Esophagus squamous epithelium (tissue), 5 donors: ENCODE results near the gene COL8A2. TPM values are rescaled to one million over a fixed set of nuclear protein-coding genes. Genes with fewer than 3 reads are reported as not detected.

Experiments
- DNase-seq: peaks from one replicate; lab custom pipeline; 2025; lab: John Stamatoyannopoulos, UW
- H3K27ac ChIP-seq, 4 donors: fragments of 200-600 bp; sonication (generic); one replicate each; pipeline ENCODE4 v1.5.1; 2016 to 2019; ENCODE audit warnings: mild to moderate bottlenecking in 1 of 4
- H3K27me3 ChIP-seq, 4 donors: fragments of 200-600 bp; sonication (generic); 1 replicate in 3 of 4; 2 replicates in 1 of 4; pipeline versions ENCODE4 v1.5.1 to v1.6.0; 2017 to 2021; ENCODE audit warnings: antibody characterized with exemption in 1 of 4
- H3K36me3 ChIP-seq, 3 donors: fragments of 200-600 bp; sonication (generic); one replicate each; pipeline ENCODE4 v1.5.1; 2016 to 2019
- H3K4me1 ChIP-seq, 3 donors: fragments of 200-600 bp; sonication (generic); one replicate each; pipeline ENCODE4 v1.5.1; 2017 to 2019
- H3K4me3 ChIP-seq, 4 donors: fragments of 200-600 bp; sonication (generic); 1 replicate in 3 of 4; 2 replicates in 1 of 4; pipeline ENCODE4 v1.5.1; 2016 to 2019; ENCODE audit warnings: mild to moderate bottlenecking in 2 of 4, moderate library complexity in 1 of 4
- H3K9me3 ChIP-seq, 3 donors: fragments of 200-600 bp; sonication (generic); one replicate each; pipeline ENCODE4 v1.5.1; 2016 to 2019
- POLR2A ChIP-seq, 4 donors: fragments of 450-650 bp; IDR thresholded peaks; one replicate each; pipeline ENCODE4 v1.6.1; 2017; ENCODE audit warnings: antibody characterized with exemption in 4 of 4, mild to moderate bottlenecking in 4 of 4, moderate library complexity in 3 of 4
- WGBS, 2 donors: methylation state at CpG; one replicate each; pipeline ENCODE4 v1.1.5; 2018; 5-methylcytosine and 5-hydroxymethylcytosine counted together
- intact Hi-C: fragments of 100-400 bp; cut with DNase I; formaldehyde crosslinking; loops from one replicate; pipeline ENCODE4 v1.15.0; 2022
- total RNA-seq, 4 donors: library from RNA; depleted of rRNA; stranded (reverse); fragments of >200 nt; gene quantifications; one replicate each; pipeline ENCODE4 v1.1.0, GENCODE V29; 2016
- TF ChIP-seq, protein P1 (sequence below), 6 experiments: fragments of 450-650 bp in 4 of 6; fragments of 200-600 bp in 2 of 6; sonication (generic) in 2 of 6; IDR thresholded peaks; one replicate each; pipeline ENCODE4 v1.5.1; 2016 to 2019; ENCODE audit warnings: antibody characterized with exemption in 6 of 6, mild to moderate bottlenecking in 4 of 6, moderate library complexity in 4 of 6
- donor health status: DM: yes; HTN: yes; CAD: no.

Gene COL8A2
- total RNA-seq, 4 donors from 2014 or later = 4.0 to 7.4 (median 5.1) TPM

GRCh38 chr1:36170643-36171412, 45.8 kb upstream of the COL8A2 start:
- H3K27me3 ChIP-seq = no peaks in the 10 kb centered on the region
- H3K27ac ChIP-seq = peak overlapping the region; percentile 67 to 78 (median 77)
- no peak overlapping the region for H3K4me3 ChIP-seq
- WGBS, 2 donors = 55 to 84% methylated on average over 2 to 6 of the region's 12 CpGs
- intact Hi-C loops = no loop called here
- TF ChIP-seq POLR2A (IDR thresholded peaks at IDR 0.05) = no peak
- TF ChIP-seq, protein P1, sequence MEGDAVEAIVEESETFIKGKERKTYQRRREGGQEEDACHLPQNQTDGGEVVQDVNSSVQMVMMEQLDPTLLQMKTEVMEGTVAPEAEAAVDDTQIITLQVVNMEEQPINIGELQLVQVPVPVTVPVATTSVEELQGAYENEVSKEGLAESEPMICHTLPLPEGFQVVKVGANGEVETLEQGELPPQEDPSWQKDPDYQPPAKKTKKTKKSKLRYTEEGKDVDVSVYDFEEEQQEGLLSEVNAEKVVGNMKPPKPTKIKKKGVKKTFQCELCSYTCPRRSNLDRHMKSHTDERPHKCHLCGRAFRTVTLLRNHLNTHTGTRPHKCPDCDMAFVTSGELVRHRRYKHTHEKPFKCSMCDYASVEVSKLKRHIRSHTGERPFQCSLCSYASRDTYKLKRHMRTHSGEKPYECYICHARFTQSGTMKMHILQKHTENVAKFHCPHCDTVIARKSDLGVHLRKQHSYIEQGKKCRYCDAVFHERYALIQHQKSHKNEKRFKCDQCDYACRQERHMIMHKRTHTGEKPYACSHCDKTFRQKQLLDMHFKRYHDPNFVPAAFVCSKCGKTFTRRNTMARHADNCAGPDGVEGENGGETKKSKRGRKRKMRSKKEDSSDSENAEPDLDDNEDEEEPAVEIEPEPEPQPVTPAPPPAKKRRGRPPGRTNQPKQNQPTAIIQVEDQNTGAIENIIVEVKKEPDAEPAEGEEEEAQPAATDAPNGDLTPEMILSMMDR (IDR thresholded peaks at IDR 0.05) = no peak
- peaks cover 28 to 99% (median 66%) of the 10 kb centered on the region in 3 donors for H3K4me1 ChIP-seq
- no peaks in the 10 kb centered on the region for H3K9me3 ChIP-seq
- H3K36me3 ChIP-seq = peaks cover 34 to 79% (median 40%) of the 10 kb centered on the region in 3 donors
- no peak for DNase-seq

DNA sequence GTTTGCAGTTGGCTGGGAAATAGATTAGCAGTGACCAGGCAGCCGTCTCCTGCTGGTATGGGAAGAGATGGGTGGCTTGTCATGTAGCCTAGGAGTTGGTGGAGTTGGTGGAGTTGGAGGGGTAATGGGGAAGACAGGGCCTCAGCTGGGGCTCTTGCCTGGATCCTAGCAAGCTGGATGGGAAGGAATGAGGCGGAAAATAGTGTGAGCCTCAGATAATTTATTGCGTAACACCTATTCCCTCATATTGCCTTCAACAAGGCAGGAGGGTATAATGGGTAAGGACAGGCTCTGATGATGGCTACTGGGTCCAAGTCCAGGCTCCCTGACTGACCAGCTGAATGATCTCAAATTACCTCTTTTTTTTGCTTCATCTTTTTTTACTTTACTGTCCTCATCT, 43.5 kb upstream of the COL8A2 start:
- intact Hi-C loops = no loop called here
- Histone ChIP-seq H3K36me3 (peaks cover 17 to 56% (median 24%) of the 10 kb centered on the region in 3 donors), H3K27ac (peak overlapping the region in 2 of 4 donors; percentile 28 to 70), H3K27me3 (no peaks in the 10 kb centered on the region), H3K4me3 (no peak overlapping the region), H3K4me1 (peaks cover 22 to 95% (median 65%) of the 10 kb centered on the region in 3 donors), H3K9me3 (no peaks in the 10 kb centered on the region)
- DNase-seq = no peak
- TF ChIP-seq, protein P1 (IDR thresholded peaks at IDR 0.05) = no peak
- no peak for TF ChIP-seq POLR2A (IDR thresholded peaks at IDR 0.05)
- WGBS, 2 donors = 83 to 97% methylated on average over 3 of the region's 3 CpGs

GRCh38 chr1:36166938-36167905, 42.2 kb upstream of the COL8A2 start:
- Histone ChIP-seq H3K4me3 (no peak overlapping the region), H3K36me3 (peaks cover 4 to 43% (median 11%) of the 10 kb centered on the region in 3 donors), H3K27ac (peak overlapping the region; percentile 39 to 70 (median 64)), H3K9me3 (no peaks in the 10 kb centered on the region), H3K27me3 (no peaks in the 10 kb centered on the region), H3K4me1 (peaks cover 20 to 95% (median 64%) of the 10 kb centered on the region in 3 donors)
- WGBS, 2 donors = 61 to 68% methylated on average over 12 to 14 of the region's 15 CpGs
- no peak for TF ChIP-seq POLR2A (IDR thresholded peaks at IDR 0.05)
- TF ChIP-seq, protein P1 (IDR thresholded peaks at IDR 0.05) = no peak
- DNase-seq = no peak
- intact Hi-C loops = no loop called here

- 71 to 76% methylated on average over 3 to 4 of the region's 4 CpGs for WGBS, 2 donors
- Histone ChIP-seq H3K27me3 (no peaks in the 10 kb centered on the region), H3K4me1 (peaks cover 29 to 95% (median 68%) of the 10 kb centered on the region in 3 donors), H3K4me3 (no peak overlapping the region), H3K9me3 (no peaks in the 10 kb centered on the region), H3K36me3 (peaks cover 0 to 32% (median 3%) of the 10 kb centered on the region in 3 donors), H3K27ac (peak overlapping the region; percentile 39 to 70 (median 64))
- no peak for DNase-seq
- intact Hi-C loops = no loop called here
- TF ChIP-seq, protein P1 (IDR thresholded peaks at IDR 0.05) = no peak
- no peak for TF ChIP-seq POLR2A (IDR thresholded peaks at IDR 0.05)
Measured at GRCh38 chr1:36166136-36166535, 41.1 kb upstream of the COL8A2 start.
